Fibroblast of mammary gland (primary cell): ENCODE measurements around the gene RTN1.
A peak's percentile ranks its signal among the peaks of the same experiment; 100 is the strongest.

Source experiments
- DNase-seq: peaks from one replicate; pipeline ENCODE4 v3.0.0-alpha.2; 2010; ENCODE audit warnings: low read depth
- H3K4me3 ChIP-seq: 2 replicates; pipeline ENCODE4 v1.5.1; 2011; ENCODE audit warnings: low read depth, mild to moderate bottlenecking, low read length, moderate library complexity; ENCODE audit not compliant: control insufficient read depth
- CTCF ChIP-seq: conservative IDR thresholded peaks from 2 replicates; pipeline ENCODE4 v1.5.1; 2011; ENCODE audit warnings: low read depth, low read length, inconsistent platforms; ENCODE audit not compliant: control insufficient read depth, insufficient read depth

The RTN1 gene

GRCh38 chr14:59871166-59871495 lies 555 bp upstream of the RTN1 start:
- H3K4me3 ChIP-seq = peak overlapping the region; percentile 38
- no peak for TF ChIP-seq CTCF
- no peak for DNase-seq

GRCh38 chr14:59869381-59870255 lies 958 bp downstream of the RTN1 start:
- no peak overlapping the region for H3K4me3 ChIP-seq
- TF ChIP-seq CTCF = no peak
- no peak for DNase-seq

- no peak for DNase-seq
- TF ChIP-seq CTCF = no peak
- H3K4me3 ChIP-seq = no peak overlapping the region
These were observed 2.6 kb downstream of the RTN1 start for GRCh38 chr14:59868021-59868420.

- no peak for DNase-seq
- H3K4me3 ChIP-seq = no peak overlapping the region
- no peak for TF ChIP-seq CTCF
These were observed 6.6 kb downstream of the RTN1 start for GRCh38 chr14:59863806-59864525.

GRCh38 chr14:59857328-59857727 lies 13.2 kb downstream of the RTN1 start:
- DNase-seq = no peak
- no peak for TF ChIP-seq CTCF
- no peak overlapping the region for H3K4me3 ChIP-seq

- TF ChIP-seq CTCF = no peak
- no peak overlapping the region for H3K4me3 ChIP-seq
- DNase-seq = no peak
These were observed 18.2 kb downstream of the RTN1 start for GRCh38 chr14:59852350-59852749.
